Measurements from ENCODE around the gene DOCK1.

DOCK1 gene

DNA sequence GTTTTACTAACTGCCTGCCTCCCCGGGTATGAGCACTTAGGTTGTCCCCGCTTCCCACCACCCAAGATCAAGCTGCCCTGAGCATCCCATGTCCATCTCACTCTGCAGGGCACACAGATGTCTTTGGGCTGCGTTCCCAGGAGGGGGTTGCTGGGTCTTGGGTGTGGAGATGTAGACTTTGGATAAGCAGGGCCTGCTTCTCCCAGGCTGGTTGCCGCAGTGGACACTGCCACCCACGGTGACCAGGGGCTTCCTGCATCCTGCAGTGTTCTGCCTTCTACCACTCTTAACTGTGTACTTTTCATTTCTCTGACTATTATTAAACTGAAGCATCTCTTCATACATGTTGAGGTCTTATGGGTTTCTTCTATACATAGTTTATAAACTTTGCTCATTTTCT lies 70.0 kb downstream of the DOCK1 start:
- H3K79me1 ChIP-seq (ENCODE audit: low read depth, low read length), result no peaks in the 10 kb centered on the region
- H3K27ac ChIP-seq (replicated peaks; ENCODE audit: low read length), result no peak overlapping the region

GRCh38 chr10:126977216-126977615 lies 72.0 kb downstream of the DOCK1 start:
- H3K27me3 ChIP-seq (ENCODE audit: control insufficient read depth in 3 of 3, insufficient read depth in 3 of 3, low read depth in 1 of 3, low read length in 3 of 3), result no peaks in the 10 kb centered on the region
- no peak overlapping the region for H3K4ac ChIP-seq (ENCODE audit: low read length)
- H3K79me1 ChIP-seq (ENCODE audit: low read depth, low read length), result no peaks in the 10 kb centered on the region
- H3K23ac ChIP-seq (ENCODE audit: low read depth, low read length, poor library complexity), result no peak overlapping the region
- no peak overlapping the region for H2AFZ ChIP-seq (ENCODE audit: low read length)
- no peak overlapping the region for H2AK5ac ChIP-seq (ENCODE audit: low read depth, low read length)
- H3K4me2 ChIP-seq (ENCODE audit: insufficient read depth, low read length, poor library complexity, severe bottlenecking), result no peak overlapping the region
- no peak overlapping the region for H3K9ac ChIP-seq (ENCODE audit: low read depth, low read length, poor library complexity)
- H3K9me3 ChIP-seq (replicated peaks in 1 of 2; ENCODE audit: control insufficient read depth in 2 of 2, insufficient read depth in 1 of 2, low read depth in 1 of 2, low read length in 2 of 2), result no peaks in the 10 kb centered on the region
- H4K91ac ChIP-seq (ENCODE audit: low read depth, low read length, poor library complexity), result no peak overlapping the region
- H3K18ac ChIP-seq (ENCODE audit: low read length), result no peak overlapping the region
- no peak for DNase-seq (ENCODE audit: low spot score)
- H3K36me3 ChIP-seq (replicated peaks in 1 of 2; ENCODE audit: control insufficient read depth in 2 of 2, insufficient read depth in 2 of 2, low read length in 2 of 2), result peaks cover 7 to 64% of the 10 kb centered on the region in 2 donors
- no peak overlapping the region for H2BK5ac ChIP-seq (ENCODE audit: low read length)
- no peak overlapping the region for H2BK120ac ChIP-seq (ENCODE audit: low read depth, low read length)
- no CpG with 5 or more reads among the region's 6 CpGs for WGBS, 2 donors (ENCODE audit: extremely low coverage in 2 of 2, insufficient read length in 2 of 2, insufficient replicate concordance in 1 of 2)
- no peak overlapping the region for H4K8ac ChIP-seq (ENCODE audit: low read depth, low read length)
- no peak overlapping the region for H2BK15ac ChIP-seq (ENCODE audit: low read length)
- H3K4me1 ChIP-seq (ENCODE audit: control insufficient read depth in 2 of 2, insufficient read depth in 1 of 2, low read depth in 1 of 2, low read length in 2 of 2), result peaks cover 1 to 13% of the 10 kb centered on the region in 2 donors
- H3K27ac ChIP-seq (replicated peaks; ENCODE audit: low read length), result no peak overlapping the region
- no peak overlapping the region for H2BK12ac ChIP-seq (ENCODE audit: low read length)
- no peak overlapping the region for H3K4me3 ChIP-seq (ENCODE audit: low read length in 2 of 2)
- no peak overlapping the region for H3K14ac ChIP-seq (ENCODE audit: low read length)

More for the DNA sequence above, 70.0 kb downstream of the DOCK1 start:
- Histone ChIP-seq H4K8ac (ENCODE audit: low read depth, low read length) (no peak overlapping the region), H2BK120ac (ENCODE audit: low read depth, low read length) (no peak overlapping the region), H2AK5ac (ENCODE audit: low read depth, low read length) (no peak overlapping the region), H3K4ac (ENCODE audit: low read length) (no peak overlapping the region), H3K36me3 (replicated peaks in 1 of 2; ENCODE audit: control insufficient read depth in 2 of 2, insufficient read depth in 2 of 2, low read length in 2 of 2) (peaks cover 7 to 72% of the 10 kb centered on the region in 2 donors), H3K18ac (ENCODE audit: low read length) (no peak overlapping the region), H3K27me3 (ENCODE audit: control insufficient read depth in 3 of 3, insufficient read depth in 3 of 3, low read depth in 1 of 3, low read length in 3 of 3) (no peaks in the 10 kb centered on the region), H3K4me3 (ENCODE audit: low read length in 2 of 2) (no peak overlapping the region), H3K4me2 (ENCODE audit: insufficient read depth, low read length, poor library complexity, severe bottlenecking) (no peak overlapping the region), H3K23ac (ENCODE audit: low read depth, low read length, poor library complexity) (no peak overlapping the region), H2AFZ (ENCODE audit: low read length) (no peak overlapping the region), H2BK5ac (ENCODE audit: low read length) (no peak overlapping the region), H3K4me1 (ENCODE audit: control insufficient read depth in 2 of 2, insufficient read depth in 1 of 2, low read depth in 1 of 2, low read length in 2 of 2) (peaks cover 1 to 14% of the 10 kb centered on the region in 2 donors), H3K14ac (ENCODE audit: low read length) (no peak overlapping the region), H3K9ac (ENCODE audit: low read depth, low read length, poor library complexity) (no peak overlapping the region), H2BK12ac (ENCODE audit: low read length) (no peak overlapping the region), H2BK15ac (ENCODE audit: low read length) (no peak overlapping the region), H3K9me3 (replicated peaks in 1 of 2; ENCODE audit: control insufficient read depth in 2 of 2, insufficient read depth in 1 of 2, low read depth in 1 of 2, low read length in 2 of 2) (no peaks in the 10 kb centered on the region), H4K91ac (ENCODE audit: low read depth, low read length, poor library complexity) (no peak overlapping the region)
- no peak for DNase-seq (ENCODE audit: low spot score)
- WGBS, 2 donors (ENCODE audit: extremely low coverage in 2 of 2, insufficient read length in 2 of 2, insufficient replicate concordance in 1 of 2), result no CpG with 5 or more reads among the region's 5 CpGs

GRCh38 chr10:126979311-126979710 lies 74.1 kb downstream of the DOCK1 start:
- Histone ChIP-seq H2BK12ac (ENCODE audit: low read length) (no peak overlapping the region), H4K91ac (ENCODE audit: low read depth, low read length, poor library complexity) (no peak overlapping the region), H2BK5ac (ENCODE audit: low read length) (no peak overlapping the region), H3K9me3 (replicated peaks in 1 of 2; ENCODE audit: control insufficient read depth in 2 of 2, insufficient read depth in 1 of 2, low read depth in 1 of 2, low read length in 2 of 2) (no peaks in the 10 kb centered on the region), H3K23ac (ENCODE audit: low read depth, low read length, poor library complexity) (no peak overlapping the region), H3K9ac (ENCODE audit: low read depth, low read length, poor library complexity) (no peak overlapping the region), H3K36me3 (replicated peaks in 1 of 2; ENCODE audit: control insufficient read depth in 2 of 2, insufficient read depth in 2 of 2, low read length in 2 of 2) (peaks cover 9 to 74% of the 10 kb centered on the region in 2 donors), H3K4me3 (ENCODE audit: low read length in 2 of 2) (no peak overlapping the region), H3K27me3 (ENCODE audit: control insufficient read depth in 3 of 3, insufficient read depth in 3 of 3, low read depth in 1 of 3, low read length in 3 of 3) (peaks cover 0 to 2% (median 0%) of the 10 kb centered on the region in 3 experiments), H3K79me1 (ENCODE audit: low read depth, low read length) (no peaks in the 10 kb centered on the region), H3K4me2 (ENCODE audit: insufficient read depth, low read length, poor library complexity, severe bottlenecking) (no peak overlapping the region), H3K18ac (ENCODE audit: low read length) (no peak overlapping the region), H3K4ac (ENCODE audit: low read length) (no peak overlapping the region), H3K14ac (ENCODE audit: low read length) (no peak overlapping the region), H2BK120ac (ENCODE audit: low read depth, low read length) (no peak overlapping the region), H3K4me1 (ENCODE audit: control insufficient read depth in 2 of 2, insufficient read depth in 1 of 2, low read depth in 1 of 2, low read length in 2 of 2) (peaks cover 0 to 1% of the 10 kb centered on the region in 2 donors), H2AFZ (ENCODE audit: low read length) (no peak overlapping the region), H2BK15ac (ENCODE audit: low read length) (no peak overlapping the region), H3K27ac (replicated peaks; ENCODE audit: low read length) (no peak overlapping the region), H4K8ac (ENCODE audit: low read depth, low read length) (no peak overlapping the region), H2AK5ac (ENCODE audit: low read depth, low read length) (no peak overlapping the region)
- no peak for DNase-seq (ENCODE audit: low spot score)
- no CpG with 5 or more reads among the region's 1 CpG for WGBS, 2 donors (ENCODE audit: extremely low coverage in 2 of 2, insufficient read length in 2 of 2, insufficient replicate concordance in 1 of 2)

DNA sequence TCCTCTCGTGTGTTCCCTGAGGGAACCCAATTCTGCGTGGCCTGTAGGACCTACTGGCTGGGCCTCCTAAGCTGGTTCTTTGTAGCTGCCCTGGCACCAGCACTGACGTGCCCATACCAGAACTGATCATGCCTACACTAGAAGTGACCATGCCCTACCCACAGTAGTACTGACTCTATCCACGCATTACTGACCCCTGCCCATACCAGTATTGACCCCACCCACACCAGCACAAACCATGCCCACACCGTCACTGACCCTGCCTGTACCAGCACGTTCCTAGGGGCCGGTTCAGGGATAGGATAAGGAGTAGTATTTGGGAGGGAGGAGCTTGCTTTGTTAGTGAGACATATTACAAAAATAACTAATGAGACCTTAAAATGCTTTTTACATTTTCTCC lies 88.0 kb downstream of the DOCK1 start:
- no peak overlapping the region for H2BK120ac ChIP-seq (ENCODE audit: low read depth, low read length)
- H3K4me3 ChIP-seq (ENCODE audit: low read length in 2 of 2), result no peak overlapping the region
- peaks cover 14 to 83% of the 10 kb centered on the region in 2 donors for H3K36me3 ChIP-seq (replicated peaks in 1 of 2; ENCODE audit: control insufficient read depth in 2 of 2, insufficient read depth in 2 of 2, low read length in 2 of 2)
- H2AFZ ChIP-seq (ENCODE audit: low read length), result no peak overlapping the region
- no peak overlapping the region for H2BK15ac ChIP-seq (ENCODE audit: low read length)
- H3K79me1 ChIP-seq (ENCODE audit: low read depth, low read length), result no peaks in the 10 kb centered on the region
- no peak overlapping the region for H2BK5ac ChIP-seq (ENCODE audit: low read length)
- no peak overlapping the region for H4K91ac ChIP-seq (ENCODE audit: low read depth, low read length, poor library complexity)
- whole genome bisulfite sequencing, 2 donors (ENCODE audit: extremely low coverage in 2 of 2, insufficient read length in 2 of 2, insufficient replicate concordance in 1 of 2), result no CpG with 5 or more reads among the region's 7 CpGs
- no peak overlapping the region for H3K4me2 ChIP-seq (ENCODE audit: insufficient read depth, low read length, poor library complexity, severe bottlenecking)
- no peak overlapping the region for H3K14ac ChIP-seq (ENCODE audit: low read length)
- DNase-seq (ENCODE audit: low spot score), result no peak
- H2BK12ac ChIP-seq (ENCODE audit: low read length), result no peak overlapping the region
- H3K4ac ChIP-seq (ENCODE audit: low read length), result no peak overlapping the region
- H3K4me1 ChIP-seq (ENCODE audit: control insufficient read depth in 2 of 2, insufficient read depth in 1 of 2, low read depth in 1 of 2, low read length in 2 of 2), result no peaks in the 10 kb centered on the region
- H4K8ac ChIP-seq (ENCODE audit: low read depth, low read length), result no peak overlapping the region
- H3K27me3 ChIP-seq (ENCODE audit: control insufficient read depth in 3 of 3, insufficient read depth in 3 of 3, low read depth in 1 of 3, low read length in 3 of 3), result no peaks in the 10 kb centered on the region
- H3K23ac ChIP-seq (ENCODE audit: low read depth, low read length, poor library complexity), result no peak overlapping the region
- no peak overlapping the region for H3K18ac ChIP-seq (ENCODE audit: low read length)
- no peak overlapping the region for H2AK5ac ChIP-seq (ENCODE audit: low read depth, low read length)
- peaks cover 0 to 2% of the 10 kb centered on the region in 2 donors for H3K9me3 ChIP-seq (replicated peaks in 1 of 2; ENCODE audit: control insufficient read depth in 2 of 2, insufficient read depth in 1 of 2, low read depth in 1 of 2, low read length in 2 of 2)
- H3K9ac ChIP-seq (ENCODE audit: low read depth, low read length, poor library complexity), result no peak overlapping the region
- H3K27ac ChIP-seq (replicated peaks; ENCODE audit: low read length), result no peak overlapping the region

Measured in neuronal stem cell (in vitro differentiated cells).